LNCaP clone FGC (cell line): ENCODE results near the gene NEDD9.

ENCODE experiments used
- DNase-seq: peaks from one replicate; pipeline ENCODE4 v3.0.0-alpha.2; 2011; ENCODE audit warnings: low read depth
- H3K4me3 ChIP-seq: 2 replicates; pipeline ENCODE4 v1.5.1; 2011; ENCODE audit warnings: mild to moderate bottlenecking, low read depth, low read length, control low read depth
- TF ChIP-seq, protein P1 (sequence below): IDR thresholded peaks from 2 replicates; pipeline ENCODE4 v1.5.1; 2012; ENCODE audit warnings: mild to moderate bottlenecking; ENCODE audit not compliant: control insufficient read depth, insufficient read depth; ENCODE audit errors: extremely low read depth

Gene NEDD9

DNA sequence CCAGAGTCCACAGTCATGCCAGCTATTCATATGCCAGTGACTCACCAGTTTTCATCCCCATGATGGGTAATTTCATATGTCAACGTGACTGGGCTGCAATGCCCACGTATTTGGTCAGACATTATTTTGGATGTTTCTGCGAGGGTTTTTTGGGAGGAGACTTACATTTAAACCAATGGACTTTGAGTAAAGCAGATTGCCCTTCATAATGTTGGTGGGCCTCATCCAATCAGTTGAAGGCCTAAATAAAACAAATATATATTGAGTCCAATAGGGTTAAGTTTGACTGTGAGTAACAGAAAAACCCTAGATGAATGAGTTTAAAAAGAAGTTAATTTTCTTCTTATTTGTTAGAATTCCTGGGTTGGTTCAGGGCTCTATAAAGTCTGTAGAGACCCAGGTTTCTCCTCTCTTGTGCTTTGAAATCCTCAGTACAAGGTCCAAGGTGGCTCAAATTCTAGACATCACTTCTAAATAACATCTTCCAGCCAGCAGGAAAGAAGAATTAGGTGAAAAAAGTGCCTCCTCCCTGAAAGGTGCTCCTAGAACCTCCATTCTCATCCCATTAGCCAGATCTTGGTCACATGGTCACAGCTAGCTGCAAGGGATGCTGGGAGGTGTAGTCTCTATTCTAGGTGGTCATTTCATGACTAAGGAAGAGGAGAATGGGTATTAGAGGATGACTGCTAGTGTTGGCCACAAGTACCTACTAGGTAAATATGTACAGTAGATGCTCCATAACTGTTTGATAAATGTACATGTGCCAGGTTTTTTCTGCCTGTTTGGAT lies 16.7 kb upstream of the NEDD9 start:
- TF ChIP-seq, protein P1, sequence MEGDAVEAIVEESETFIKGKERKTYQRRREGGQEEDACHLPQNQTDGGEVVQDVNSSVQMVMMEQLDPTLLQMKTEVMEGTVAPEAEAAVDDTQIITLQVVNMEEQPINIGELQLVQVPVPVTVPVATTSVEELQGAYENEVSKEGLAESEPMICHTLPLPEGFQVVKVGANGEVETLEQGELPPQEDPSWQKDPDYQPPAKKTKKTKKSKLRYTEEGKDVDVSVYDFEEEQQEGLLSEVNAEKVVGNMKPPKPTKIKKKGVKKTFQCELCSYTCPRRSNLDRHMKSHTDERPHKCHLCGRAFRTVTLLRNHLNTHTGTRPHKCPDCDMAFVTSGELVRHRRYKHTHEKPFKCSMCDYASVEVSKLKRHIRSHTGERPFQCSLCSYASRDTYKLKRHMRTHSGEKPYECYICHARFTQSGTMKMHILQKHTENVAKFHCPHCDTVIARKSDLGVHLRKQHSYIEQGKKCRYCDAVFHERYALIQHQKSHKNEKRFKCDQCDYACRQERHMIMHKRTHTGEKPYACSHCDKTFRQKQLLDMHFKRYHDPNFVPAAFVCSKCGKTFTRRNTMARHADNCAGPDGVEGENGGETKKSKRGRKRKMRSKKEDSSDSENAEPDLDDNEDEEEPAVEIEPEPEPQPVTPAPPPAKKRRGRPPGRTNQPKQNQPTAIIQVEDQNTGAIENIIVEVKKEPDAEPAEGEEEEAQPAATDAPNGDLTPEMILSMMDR: no peak

DNA sequence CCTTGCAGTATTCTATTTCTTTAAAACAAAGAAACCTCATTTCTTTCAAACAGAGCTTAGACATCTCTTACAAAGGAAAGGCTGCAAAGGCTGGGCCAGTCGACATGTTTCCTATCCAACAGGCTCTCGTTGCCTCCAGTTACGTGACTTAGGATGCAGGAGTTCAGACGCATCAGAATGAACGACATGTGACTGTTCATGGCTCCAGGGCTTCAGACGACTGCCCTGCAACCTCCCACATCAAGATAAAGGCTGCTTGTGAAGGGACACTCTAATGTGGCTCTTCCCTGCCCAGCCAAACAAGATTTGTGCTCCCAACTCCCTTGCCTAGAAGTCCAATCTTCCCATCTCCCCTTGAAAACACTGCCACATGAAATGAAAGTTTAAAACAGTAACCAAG lies 14.3 kb upstream of the NEDD9 start:
- H3K4me3 ChIP-seq: no peak overlapping the region
- DNase-seq: no peak
- TF ChIP-seq, protein P1: no peak

More for the DNA sequence above, 16.7 kb upstream of the NEDD9 start:
- DNase-seq: no peak
- no peak overlapping the region for H3K4me3 ChIP-seq

DNA sequence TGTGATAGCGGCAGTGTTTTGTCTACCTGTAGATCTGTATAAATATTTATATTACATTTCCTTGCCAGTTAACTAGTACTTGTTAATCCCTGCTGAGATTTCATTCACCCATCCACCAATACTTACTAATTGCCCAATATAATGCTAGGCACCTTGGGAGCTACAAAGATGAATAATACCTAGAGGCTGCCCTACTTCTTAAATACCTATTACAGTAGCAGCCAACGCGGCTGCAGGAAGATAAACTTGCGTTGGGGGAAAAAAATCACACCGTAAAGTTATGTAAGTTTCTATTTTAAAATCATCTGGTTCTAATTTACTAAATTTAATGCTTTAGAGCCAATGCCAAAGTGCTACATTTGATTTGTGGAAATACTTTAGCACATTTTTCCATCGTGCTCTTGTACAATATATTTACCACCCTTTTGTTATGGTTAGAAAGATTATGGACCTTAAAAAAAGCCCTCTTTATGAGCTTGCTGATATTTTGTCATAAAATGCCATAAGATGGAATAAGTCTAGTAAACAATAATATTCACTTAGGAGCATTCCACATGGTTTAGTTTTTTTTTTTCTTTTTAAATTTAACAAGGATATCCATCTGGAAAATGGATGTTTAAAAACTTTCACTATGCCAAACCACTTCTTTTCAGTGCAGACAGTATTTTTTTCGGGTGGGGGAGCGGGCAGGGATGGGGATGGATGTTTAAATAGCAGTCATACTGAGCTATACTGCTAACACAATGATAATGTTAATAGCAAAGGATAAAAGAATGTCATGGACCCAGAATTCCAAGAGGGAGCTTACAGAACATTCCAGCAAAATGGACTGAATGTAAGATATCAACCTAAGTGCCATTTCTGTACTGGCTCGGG lies 13.2 kb upstream of the NEDD9 start:
- TF ChIP-seq, protein P1: no peak
- H3K4me3 ChIP-seq: no peak overlapping the region
- no peak for DNase-seq

DNA sequence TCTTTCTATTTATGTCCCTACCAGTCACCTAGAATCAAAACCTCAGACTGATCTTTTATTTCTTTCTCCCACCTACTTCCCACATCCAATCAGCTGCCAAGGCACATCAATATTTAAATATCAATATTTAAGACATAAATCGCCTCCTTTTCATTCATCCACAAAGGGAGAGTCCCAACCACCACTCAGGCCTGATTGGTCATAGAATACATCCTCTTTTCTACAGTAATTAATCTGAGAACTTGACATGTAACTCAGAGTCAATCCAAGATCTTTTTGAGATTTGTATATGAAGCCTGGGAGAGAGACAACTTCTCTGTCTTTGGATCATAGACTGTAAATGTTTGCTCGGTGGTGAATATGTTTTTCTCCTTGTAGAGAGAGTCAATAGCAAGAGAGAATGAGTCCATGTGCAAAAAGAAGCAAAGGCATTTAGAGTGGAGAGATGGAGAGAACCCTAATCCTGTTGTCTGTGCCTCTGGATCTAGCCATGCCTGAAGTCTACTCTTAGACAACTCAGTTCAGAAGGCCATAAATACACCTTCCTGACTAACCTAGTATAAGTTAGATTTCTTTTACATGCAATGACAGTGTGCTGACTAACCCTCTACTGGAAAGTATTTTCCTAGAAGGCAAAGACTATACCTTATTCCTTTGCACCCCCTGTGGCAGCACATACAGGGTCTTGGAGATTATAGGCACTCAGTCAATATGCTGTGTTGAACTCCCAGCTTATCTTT lies 12.1 kb upstream of the NEDD9 start:
- TF ChIP-seq, protein P1: no peak
- no peak for DNase-seq
- H3K4me3 ChIP-seq: no peak overlapping the region

DNA sequence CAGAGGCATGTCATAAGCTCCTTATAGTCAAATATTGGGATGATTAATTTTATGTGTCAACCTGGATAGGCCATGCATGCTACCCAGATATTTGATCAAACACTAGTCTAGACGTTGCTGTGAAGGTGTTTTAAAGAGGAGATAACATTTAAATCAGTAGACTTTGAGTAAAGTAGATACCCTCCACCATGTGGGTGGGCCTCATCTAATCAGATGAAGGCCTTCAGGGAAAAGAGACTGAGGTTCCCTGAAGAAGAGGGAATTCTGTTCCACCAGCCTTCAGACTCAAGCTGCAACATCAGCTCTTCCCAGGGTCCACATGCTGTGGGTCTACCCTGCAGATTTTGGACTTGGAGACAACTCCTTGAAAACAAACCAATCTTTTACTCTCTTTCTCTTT lies 11.4 kb upstream of the NEDD9 start:
- H3K4me3 ChIP-seq: no peak overlapping the region
- TF ChIP-seq, protein P1: no peak
- no peak for DNase-seq

DNA sequence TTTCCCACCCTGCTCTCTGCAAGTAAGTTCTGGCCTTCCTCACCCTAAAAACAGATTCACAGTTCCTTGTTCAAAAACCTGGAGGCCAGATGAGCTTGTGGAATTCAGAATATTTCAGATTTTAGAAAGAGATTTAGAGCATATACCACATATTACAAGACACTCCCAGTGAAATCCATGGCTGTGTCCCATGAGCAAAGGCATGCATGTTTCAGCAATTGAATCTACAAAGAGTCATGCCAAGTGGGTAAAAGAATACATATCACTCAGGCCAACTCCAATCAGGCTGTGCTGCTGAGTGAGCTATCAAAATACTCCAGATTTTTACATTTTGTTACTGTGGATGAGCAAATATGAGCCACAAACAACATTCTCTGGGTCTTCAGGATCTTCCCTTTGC lies 10.2 kb upstream of the NEDD9 start:
- no peak for DNase-seq
- TF ChIP-seq, protein P1: no peak

More for the DNA sequence above, 10.2 kb upstream of the NEDD9 start:
- no peak overlapping the region for H3K4me3 ChIP-seq
